Choroid plexus epithelial cell (primary cell): ENCODE results near the gene PSMD8.
"Not testable (repeated sequence)": the region's sequence is repeated elsewhere in the genome, so short reads cannot be mapped to it uniquely, and the experiment has no call there.

Source experiments
- DNase-seq: peaks from one replicate; pipeline ENCODE4 v3.0.0-alpha.2; 2010; ENCODE audit warnings: low read depth
- H3K4me3 ChIP-seq: 2 replicates; pipeline ENCODE4 v1.5.1; 2011; ENCODE audit warnings: low read depth, mild to moderate bottlenecking, control low read depth, low read length, moderate library complexity
- CTCF ChIP-seq: conservative IDR thresholded peaks from 2 replicates; pipeline ENCODE4 v1.5.1; 2011; ENCODE audit warnings: low read depth, mild to moderate bottlenecking, control low read depth, inconsistent platforms, low read length, moderate library complexity

Gene PSMD8

DNA sequence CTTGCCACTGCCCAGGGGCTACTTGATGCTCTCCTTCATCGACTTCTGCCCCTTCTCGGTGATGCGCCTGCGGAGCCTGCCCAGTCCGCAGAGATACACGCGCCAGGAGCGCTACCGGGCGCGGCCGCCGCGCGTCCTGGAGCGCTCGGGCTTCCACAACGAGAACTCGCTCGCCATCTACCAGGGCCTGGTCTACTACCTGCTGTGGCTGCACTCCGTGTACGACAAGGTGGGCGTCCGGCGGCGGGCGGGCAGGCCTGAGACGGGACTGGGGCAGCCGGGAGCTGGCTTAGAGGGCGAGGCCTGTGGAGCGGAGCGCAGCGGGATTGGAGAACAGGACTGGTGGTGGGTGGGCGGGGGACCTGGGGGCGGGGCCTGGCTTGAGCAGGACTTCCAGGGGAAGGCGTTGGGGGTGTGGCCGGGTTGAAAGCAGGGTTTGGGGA lies 12.7 kb upstream of the PSMD8 start:
- peak; percentile 19 for TF ChIP-seq CTCF
- peak overlapping the region; percentile 62 for H3K4me3 ChIP-seq
- DNase-seq: peak; percentile 75

DNA sequence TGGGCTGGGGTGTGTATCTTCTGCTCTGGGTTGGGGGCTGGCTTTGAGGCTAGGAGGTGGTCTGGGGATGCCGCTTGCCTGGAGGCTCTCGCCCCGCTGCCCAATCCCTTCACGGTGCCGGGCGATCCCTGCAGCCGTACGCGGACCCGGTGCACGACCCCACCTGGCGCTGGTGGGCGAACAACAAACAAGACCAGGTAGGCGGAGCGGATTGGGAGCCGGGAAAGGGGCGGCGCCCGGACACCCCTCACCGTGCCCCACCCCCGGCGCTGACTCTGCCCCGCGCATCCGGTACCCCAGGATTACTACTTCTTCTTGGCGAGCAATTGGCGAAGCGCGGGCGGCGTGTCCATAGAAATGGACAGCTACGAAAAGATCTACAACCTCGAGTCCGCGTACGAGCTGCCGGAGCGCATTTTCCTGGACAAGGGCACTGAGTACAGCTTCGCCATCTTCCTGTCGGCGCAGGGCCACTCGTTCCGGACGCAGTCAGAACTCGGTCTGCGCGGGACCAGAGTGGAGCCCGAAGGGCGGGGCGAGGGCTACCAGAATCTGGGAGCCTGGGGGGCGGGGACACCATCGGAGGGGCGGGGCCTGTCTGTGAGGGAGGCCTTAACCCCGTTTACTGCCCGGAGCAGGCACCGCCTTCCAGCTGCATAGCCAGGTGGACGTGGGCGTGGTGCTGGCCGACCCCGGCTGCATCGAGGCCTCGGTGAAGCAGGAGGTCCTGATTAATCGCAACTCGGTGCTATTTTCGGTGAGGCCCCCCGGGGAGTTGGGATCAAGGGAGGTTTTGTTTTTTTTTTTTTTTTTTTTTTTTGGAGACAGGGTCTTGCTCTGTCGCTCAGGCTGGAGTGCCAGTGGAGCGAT lies 12.1 kb upstream of the PSMD8 start:
- peak; percentile 57 for DNase-seq
- peak overlapping the region; percentile 62 for H3K4me3 ChIP-seq
- no peak for TF ChIP-seq CTCF

DNA sequence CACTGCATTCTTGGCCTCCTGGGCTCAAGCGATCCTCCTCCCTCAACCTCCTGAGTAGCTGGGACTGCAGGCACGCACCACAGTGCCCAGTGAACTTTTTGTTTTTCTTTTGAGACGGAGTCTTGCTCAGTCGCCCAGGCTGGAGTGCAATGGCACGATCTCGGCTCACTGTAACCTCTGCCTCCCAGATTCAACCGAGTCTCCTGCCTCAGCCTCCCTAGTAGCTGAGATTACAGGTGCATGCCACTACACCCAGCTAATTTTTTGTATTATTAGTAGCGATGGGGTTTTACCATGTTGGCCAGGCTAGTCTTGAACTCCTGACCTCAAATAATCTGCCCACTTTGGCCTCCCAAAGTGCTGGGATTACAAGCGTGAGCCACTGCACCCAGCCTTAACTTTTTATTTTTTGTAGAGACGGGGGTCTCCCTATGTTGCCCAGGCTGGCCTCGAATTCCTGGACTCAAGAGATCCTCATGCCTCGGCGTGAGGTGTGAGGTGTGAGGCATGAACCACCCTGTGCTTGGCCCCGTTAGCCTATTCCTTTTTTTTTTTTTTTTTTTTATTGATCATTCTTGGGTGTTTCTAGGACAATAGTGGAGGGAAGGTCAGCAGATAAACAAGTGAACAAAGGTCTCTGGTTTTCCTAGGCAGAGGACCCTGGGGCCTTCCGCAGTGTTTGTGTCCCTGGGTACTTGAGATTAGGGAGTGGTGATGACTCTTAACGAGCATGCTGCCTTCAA lies 11.3 kb upstream of the PSMD8 start:
- not testable (repeated sequence) for DNase-seq, H3K4me3 ChIP-seq

DNA sequence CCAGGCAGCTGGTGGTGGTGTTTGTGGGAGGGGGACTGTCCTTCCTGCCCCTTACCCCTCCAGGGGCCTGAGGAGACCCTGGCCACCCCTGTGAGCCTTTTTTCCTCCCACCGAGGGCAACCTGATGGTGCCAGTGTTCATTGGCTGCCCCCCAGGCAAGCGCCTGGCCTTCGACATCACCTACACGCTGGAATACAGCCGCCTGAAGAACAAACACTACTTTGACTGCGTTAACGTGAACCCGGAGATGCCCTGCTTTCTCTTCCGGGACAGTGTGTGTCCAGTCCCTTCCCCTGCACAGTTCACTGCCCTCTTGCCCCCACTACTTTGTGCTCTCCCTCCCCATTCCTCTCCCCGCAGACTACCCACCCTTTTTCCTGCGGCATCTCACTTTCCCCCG lies 7.3 kb upstream of the PSMD8 start:
- no peak for DNase-seq
- TF ChIP-seq CTCF: no peak
- no peak overlapping the region for H3K4me3 ChIP-seq

GRCh38 chr19:38369584-38369983 lies 4.8 kb upstream of the PSMD8 start:
- H3K4me3 ChIP-seq: no peak overlapping the region
- DNase-seq: no peak
- no peak for TF ChIP-seq CTCF

DNA sequence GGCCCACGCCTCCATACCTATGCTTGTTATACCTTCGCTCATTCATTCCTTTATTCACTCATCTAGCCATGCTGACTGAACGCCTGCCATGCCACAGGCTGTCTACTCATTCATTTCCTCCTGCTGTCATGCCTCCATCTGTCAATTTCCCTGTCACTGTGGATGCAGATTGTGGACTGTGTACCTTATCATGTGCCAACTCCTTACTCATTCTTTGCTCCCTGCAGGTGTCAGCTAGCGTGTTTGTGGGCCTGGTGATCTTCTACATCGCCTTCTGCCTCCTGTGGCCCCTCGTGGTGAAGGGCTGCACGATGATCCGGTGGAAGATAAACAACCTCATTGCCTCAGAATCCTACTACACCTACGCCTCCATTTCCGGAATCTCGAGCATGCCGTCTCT lies 4.1 kb upstream of the PSMD8 start:
- no peak overlapping the region for H3K4me3 ChIP-seq
- no peak for TF ChIP-seq CTCF
- no peak for DNase-seq

DNA sequence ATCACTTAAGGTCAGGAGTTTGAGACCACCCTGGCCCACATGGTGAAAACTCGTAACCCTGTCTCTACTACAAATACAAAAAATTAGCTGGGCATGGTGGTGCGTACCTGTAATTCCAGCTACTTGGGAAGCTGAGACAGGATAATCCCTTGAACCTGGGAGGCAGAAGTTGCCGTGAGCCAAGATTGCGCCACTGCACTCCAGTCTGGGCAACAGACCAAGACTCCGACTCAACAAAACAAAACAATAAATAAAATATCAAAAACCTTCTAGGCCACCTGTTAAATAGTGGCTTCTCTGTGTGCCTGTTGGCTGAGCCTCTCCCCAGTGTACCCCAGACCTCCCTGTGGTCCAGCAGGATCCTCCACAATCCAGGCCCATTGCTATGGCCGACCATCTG lies 3.3 kb upstream of the PSMD8 start:
- no peak for DNase-seq
- H3K4me3 ChIP-seq: no peak overlapping the region
- no peak for TF ChIP-seq CTCF
